ENCODE measurements around the gene ATP8A1.

ATP8A1 gene

GRCh38 chr4:42649870-42650269, 7.0 kb downstream of the ATP8A1 start:
- DNase-seq (ENCODE audit: low read depth), result no peak

GRCh38 chr4:42646999-42647541, 9.8 kb downstream of the ATP8A1 start:
- DNase-seq (ENCODE audit: low read depth), result no peak

DNA sequence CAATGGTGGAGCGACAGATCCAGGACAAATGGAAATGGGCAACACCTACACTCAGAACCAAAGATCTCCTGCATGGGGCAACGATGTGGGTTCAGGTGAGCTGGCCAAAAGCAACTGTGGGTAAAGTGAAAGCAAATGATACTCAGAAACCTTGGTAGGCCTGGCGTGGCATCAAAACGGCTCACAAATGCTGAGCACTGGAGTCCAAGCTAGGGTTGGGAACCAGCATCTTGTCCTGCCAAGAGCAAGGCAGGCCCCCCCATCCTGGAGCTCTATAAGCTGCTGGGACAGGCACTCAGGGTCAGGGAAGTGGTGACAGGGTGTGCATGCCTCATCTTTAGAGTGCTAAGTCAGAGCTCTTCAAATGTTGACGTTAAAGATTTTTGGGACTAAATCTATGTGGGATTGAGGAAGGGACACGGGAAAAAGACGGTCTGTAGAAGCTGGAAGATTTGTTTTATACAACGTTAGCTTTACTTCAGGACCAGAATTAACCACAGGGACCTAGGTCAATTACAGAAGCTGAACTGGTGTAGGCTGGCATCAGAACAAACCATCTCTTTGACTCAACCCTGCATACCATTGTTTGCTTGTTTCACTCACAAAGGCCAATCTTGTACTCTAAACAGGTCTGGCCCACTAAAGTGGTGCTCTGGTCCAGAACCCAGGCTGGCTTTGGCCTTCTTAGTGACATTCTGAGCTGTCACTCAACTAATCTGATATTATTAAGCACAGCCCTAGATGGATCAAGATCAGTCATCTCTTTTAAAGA, 10.7 kb downstream of the ATP8A1 start:
- DNase-seq (ENCODE audit: low read depth), result no peak

GRCh38 chr4:42644897-42645296, 12.0 kb downstream of the ATP8A1 start:
- no peak for DNase-seq (ENCODE audit: low read depth)

- DNase-seq (ENCODE audit: low read depth), result no peak
These were observed 13.2 kb downstream of the ATP8A1 start for GRCh38 chr4:42643685-42644084.

DNA sequence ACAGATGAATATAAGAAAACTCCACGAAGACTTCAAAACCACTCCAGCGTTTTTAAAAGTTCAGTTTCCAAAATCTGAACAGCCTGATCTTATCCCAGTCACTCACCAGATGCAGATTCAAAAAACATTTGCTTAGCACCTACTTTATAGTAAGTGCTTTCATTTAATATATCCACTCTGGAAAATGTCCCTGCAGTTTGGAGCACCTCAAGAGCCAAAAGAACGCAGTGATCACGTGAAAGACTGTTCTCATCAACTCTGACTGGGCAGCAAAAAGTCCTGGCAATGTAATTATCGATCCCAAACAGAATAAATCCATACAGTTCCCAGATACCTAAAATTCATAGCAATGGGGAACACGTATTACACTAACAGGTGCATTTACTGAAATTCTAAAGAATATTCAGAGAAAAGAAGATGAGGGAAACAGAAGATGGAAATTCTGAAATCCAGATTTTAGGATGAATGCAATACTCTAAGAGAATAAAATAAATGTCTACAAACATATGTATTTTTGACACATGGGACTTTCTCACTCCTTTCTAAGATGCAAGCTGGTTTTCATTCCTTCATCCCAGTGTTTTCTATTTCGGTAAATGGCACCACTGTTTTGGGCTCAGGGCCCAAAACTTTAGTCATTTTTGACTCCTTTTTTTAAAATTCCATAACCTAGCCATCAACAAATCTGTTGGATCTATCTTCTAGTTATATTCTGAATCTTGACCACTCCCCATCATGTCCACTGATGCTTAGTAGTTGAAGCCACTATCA, 13.9 kb downstream of the ATP8A1 start:
- DNase-seq (ENCODE audit: low read depth), result no peak

- DNase-seq (ENCODE audit: low read depth), result no peak
These were observed 14.7 kb downstream of the ATP8A1 start for GRCh38 chr4:42642101-42642797.

DNA sequence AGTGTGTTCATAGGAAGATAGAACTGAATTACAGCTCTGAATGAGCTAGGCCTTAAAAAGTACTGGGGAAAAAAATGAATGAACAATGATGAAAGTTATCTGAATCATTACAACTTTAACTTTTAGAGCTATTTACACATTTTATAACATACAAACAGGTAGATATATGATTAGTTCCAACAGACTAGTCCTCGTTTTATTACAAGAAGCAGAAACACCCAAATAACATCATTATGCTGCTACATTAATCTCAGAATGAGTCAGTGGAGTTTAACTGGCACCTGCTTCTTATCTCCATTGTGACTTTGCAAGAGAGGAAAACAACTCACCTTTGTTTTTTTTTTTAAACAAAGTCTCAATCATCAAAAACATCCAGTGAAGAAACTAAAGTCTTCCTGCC, 15.2 kb downstream of the ATP8A1 start:
- no peak for DNase-seq (ENCODE audit: low read depth)

DNA sequence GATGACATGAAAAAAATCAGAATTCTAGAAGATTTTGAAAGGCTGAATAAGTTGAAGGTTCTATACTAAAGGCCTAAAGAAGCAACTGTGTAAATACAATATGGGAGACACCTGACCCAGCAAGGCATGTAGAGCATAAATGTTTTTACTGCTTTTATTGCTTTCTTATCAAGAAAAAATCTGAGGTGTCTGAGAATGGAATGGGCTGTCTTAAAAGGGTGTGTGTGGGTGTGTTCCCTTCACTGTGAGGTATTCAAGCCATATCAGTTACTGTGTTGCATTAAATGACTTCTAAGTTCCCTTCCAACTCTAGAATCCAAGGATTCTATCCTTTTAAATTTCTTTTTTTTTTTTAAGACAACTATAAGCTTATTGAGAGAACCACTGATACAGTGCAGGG, 15.7 kb downstream of the ATP8A1 start:
- no peak for DNase-seq (ENCODE audit: low read depth)

GRCh38 chr4:42640613-42641012, 16.3 kb downstream of the ATP8A1 start:
- no peak for DNase-seq (ENCODE audit: low read depth)

GRCh38 chr4:42638993-42639392, 17.9 kb downstream of the ATP8A1 start:
- no peak for DNase-seq (ENCODE audit: low read depth)

GRCh38 chr4:42638321-42638720, 18.6 kb downstream of the ATP8A1 start:
- DNase-seq (ENCODE audit: low read depth), result no peak

DNA sequence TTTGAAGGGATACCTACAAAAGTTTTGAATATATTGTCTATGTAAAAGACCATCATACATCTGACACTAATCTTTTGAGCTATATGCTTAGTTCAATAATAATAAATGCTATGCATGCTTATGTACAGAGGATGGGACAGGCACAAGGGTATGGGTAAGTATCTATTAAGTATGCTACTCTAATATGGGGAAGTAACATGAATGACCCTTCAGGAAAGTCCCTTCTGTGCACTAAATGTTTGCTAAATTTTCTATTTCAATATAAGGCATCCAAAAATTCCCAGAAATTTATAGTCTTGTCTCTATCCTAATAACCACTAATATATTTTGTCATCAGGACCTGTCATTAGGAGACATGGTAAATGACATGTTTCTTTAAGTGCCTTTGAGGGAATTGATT, 19.0 kb downstream of the ATP8A1 start:
- no peak for DNase-seq (ENCODE audit: low read depth)

DNA sequence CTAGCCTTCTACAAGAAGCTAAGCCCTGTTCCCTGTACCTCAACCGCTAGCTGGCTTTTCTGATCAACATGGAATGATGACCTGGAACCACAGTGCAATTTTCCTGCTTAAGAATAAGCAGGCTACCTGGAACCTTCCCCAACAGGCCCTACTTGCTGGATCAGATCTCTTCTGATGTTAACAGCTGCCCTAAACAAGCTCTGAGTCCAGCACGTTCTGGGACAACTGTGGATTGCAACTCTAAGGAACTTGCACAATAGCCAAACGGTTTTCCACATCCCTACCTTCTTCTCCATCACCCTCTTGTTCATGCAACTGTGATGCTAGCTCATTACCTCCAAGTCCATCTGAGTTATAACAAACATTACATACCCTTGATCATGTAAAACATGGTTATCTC, 19.8 kb downstream of the ATP8A1 start:
- no peak for DNase-seq (ENCODE audit: low read depth)

DNA sequence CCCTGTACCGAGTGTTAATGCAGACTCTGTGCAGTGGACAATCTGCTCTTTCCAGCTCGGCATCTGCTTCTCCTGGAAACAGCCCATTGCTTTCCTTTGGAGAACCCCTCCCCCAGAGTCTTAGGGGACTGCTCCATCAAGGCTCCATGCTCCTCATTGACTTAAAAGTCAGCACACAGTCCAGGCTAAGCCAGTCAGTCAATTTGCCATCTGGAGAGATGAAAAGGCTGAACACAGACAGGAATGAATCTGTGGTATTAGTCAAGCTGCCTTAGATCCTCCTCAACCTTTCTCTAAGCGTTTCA, 20.3 kb downstream of the ATP8A1 start:
- DNase-seq (ENCODE audit: low read depth), result no peak

DNA sequence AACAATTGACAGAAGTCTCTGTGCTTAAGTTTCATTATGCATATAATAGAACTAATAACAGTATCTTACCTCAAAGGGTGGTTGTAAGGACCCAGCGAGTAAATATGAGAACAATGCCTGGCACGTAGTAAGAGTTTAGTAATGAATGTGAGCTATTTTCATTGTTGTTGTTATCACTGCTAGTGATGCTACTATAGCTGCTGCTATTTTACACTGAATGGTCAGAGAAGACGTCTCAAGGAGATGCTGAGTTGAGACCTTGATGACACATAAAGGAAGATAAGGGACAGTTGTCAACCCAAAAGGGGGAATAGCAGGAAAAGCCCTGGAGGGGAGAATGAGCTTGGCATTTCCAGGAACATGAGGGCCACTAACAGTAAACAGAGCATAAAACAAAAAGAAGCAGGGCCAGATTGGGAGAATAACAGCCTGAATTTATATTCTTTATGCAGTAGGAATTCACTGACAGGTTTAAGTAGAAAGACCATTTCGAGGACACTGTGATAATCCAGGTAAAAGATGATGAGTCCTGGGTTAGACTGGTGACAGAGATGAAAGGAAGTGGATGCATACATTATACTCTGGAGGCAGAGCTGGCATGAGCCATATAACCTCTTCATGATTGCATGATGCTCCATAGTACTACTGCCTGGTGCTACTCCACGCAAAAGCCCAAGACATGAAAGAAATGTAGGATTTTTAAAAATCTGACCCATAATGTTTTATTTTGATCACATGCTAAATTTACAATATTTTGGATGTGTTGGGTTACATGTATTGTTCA, 23.1 kb downstream of the ATP8A1 start:
- DNase-seq (ENCODE audit: low read depth), result no peak

DNA sequence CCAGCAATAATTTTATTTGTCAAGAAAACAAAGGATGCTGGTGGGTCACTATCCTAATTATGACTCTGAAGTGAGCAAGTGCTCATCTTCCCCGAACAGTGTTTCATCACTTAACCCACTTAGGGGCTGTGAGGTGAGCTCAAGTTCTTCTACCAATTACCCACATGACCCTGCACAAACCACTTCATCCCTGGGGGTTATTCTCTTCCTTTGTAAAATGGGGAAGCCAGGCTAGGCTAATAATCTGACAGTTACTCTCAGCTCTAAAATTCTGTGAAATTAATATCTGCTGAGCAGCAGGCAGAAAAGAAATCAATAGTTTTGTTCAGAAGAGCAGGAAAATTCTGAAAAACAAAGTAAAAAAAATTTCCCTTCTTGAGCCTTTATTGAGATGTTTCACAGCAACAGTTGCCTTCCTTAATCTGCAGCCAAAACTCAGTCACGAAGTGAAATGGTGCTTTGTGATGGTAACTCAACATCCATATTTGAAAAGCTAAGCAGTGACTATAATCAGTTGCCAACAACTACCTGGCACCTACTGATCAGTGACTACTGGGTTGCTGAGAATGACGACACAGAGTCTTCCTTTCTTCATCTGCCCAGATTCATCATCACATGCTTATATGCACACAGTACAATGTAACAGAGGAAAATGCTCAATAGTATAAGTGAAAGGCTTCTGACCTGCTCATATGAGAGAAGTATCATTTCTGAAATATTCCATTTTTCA, 24.1 kb downstream of the ATP8A1 start:
- DNase-seq (ENCODE audit: low read depth), result no peak

DNA sequence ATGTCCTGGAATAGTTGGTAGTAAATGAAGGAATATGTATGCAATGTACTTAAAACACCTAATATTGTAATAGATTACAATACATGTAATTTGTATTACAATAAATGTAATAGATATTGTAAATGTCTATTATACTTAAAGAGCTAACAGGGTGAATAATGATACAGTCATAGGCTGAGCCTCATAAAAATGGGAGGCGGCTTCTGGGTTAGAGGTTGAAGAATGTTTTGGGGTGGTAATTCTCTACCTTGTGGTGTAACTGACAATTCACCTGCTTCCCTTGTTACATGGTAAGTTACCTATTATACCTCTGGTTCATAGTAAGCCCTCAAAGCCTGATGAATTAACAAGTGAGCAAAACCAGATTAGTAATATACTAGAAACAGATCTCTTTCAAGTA, 26.0 kb downstream of the ATP8A1 start:
- no peak for DNase-seq (ENCODE audit: low read depth)

DNA sequence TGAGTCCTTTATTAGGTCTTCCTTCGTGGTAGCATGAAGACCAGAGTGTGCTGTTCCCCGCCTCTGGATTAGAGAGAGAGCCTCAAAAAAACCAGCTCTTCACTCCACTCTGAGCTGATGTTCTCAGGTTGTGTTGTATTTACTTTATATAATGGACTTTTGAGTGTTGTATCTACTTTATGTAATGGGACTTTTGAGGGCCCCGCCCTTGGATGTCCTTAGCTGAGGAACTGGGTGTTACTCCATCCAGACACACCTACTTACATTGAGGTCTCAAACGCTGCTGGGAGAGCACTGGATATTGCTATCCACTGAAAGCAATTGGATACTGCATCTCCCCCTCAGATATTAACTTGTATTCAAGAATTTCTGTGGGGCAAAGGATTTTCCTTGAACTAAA, 28.2 kb downstream of the ATP8A1 start:
- DNase-seq (ENCODE audit: low read depth), result no peak

DNA sequence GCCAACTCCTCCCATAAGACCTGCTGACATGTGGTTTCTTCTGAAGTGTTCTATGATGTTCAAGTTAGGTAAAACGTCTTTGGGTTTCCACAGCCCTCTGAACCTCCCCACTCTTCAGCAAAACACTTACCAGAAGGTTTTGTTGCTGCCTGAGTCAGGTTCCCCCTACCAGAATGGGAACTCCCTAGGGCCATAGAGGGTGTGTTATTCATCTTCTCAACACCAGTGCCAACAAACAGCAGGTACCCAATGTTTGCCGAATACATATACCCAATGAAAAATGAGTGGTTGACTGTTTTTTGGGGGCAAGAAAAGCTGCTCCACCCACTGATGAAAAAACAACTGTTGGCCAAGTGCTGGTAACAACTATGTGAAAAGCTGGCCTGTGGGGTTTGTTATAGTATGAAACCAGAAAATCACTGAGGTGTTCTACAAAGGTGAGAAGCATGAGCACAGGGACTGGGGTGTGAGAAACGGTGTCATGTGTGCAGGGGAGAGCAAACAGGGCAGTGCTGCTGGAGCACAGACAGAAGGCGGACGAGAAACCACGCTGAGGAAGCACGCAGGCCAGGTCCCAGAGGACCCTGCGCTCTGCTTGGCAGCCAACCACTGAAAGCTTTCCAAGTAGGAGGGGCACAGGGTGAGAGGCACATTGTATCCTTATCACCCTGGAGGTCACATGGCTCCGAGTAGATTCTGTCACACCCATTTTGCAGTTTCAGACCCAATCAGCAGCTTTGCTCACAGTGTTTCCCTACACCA, 28.8 kb downstream of the ATP8A1 start:
- no peak for DNase-seq (ENCODE audit: low read depth)

Measured in stimulated activated CD8-positive, alpha-beta memory T cell treated with anti-CD3 and anti-CD28 coated beads, Interleukin-15, amount 100 ng/mL, for 1 hour (primary cell).